ENCODE results near the gene CHCHD10.
"Not testable (repeated sequence)": the region's sequence is repeated elsewhere in the genome, so short reads cannot be mapped to it uniquely, and the experiment has no call there.

CHCHD10 gene

DNA sequence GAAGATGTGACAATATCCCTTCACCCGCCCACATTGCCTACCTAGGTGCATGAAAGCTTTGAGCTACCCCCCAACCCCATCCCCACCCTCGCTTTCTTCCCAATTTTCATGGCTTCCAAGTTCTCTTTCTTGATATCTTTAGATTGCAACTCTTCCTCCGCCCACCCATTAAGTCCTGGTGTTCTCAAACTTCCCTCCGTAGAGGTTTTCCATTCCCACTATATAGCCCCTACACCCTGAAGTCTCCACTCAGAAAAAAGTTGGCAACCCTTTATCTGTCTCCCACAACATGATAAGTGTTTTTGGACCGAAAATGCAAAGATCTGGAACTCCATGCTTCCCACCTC lies 17.4 kb downstream of the CHCHD10 start:
- no peak for DNase-seq (ENCODE audit: low spot score)

- no peak for DNase-seq (ENCODE audit: low spot score)
Observed at GRCh38 chr22:23749841-23750301, 17.9 kb downstream of the CHCHD10 start.

DNA sequence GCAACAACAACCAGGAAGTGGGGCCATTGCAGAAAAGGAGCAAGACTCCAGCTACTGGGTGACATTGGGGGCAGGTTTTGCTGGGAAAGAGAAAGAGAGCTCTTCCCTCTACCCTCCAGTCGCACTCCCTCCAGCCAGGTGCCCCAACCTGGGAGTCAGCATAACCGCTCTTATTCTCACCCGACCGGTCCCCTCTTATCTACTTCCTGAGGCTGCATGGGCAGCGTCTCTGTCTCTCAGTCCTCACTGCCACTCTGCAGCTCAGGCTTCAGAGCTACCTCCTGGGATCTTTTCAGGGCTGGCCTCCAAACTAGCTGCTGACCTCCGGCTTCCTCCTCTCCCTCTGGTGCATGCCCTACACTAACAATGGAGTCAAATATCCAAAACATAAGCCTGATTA lies 22.0 kb downstream of the CHCHD10 start:
- DNase-seq (ENCODE audit: low spot score) = no peak

GRCh38 chr22:23744485-23744884 lies 23.3 kb downstream of the CHCHD10 start:
- no peak for DNase-seq (ENCODE audit: low spot score)

- DNase-seq (ENCODE audit: low spot score) = no peak
Observed at GRCh38 chr22:23744001-23744400, 23.8 kb downstream of the CHCHD10 start.

DNA sequence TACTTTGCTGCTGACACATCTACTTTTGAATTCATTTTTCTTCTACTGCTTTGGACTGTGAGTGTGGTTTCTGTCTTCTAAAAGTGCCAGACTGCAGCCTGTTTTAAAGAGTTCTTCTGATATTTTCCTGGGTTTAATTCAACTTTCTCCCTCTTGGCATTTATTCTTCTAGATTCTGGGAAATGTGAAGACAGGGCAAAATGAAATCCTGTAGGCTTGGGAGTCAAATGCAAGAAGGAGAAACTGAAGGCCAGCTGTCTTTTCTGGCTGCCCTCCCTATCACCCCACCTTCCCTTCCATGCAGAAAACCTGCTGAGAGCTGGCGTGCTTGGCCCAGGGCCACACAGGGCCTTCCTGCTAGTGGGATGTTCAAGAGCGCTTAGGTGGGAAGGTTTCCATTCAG lies 24.5 kb downstream of the CHCHD10 start:
- DNase-seq (ENCODE audit: low spot score) = no peak

- DNase-seq (ENCODE audit: low spot score) = no peak
Observed at GRCh38 chr22:23742505-23743264, 25.1 kb downstream of the CHCHD10 start.

DNA sequence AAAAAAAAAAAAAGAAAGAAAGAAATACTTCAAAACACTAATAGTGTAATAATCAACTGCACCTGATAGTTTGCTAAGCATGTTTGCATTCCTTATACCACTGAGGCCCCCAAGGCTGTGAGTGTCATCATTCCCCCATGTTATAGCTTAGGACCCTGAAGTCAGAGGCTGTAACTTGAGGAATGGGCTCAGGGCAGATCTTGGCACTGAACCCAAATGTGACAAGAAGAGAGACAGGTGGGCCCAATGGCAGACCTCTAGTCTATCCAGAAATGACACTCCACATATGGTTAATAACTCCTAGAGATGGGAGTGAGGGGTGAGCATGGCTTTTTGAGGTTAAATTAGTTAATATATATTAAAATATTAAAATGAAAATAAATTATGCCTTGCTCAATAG lies 30.1 kb downstream of the CHCHD10 start:
- DNase-seq (ENCODE audit: low spot score) = no peak

DNA sequence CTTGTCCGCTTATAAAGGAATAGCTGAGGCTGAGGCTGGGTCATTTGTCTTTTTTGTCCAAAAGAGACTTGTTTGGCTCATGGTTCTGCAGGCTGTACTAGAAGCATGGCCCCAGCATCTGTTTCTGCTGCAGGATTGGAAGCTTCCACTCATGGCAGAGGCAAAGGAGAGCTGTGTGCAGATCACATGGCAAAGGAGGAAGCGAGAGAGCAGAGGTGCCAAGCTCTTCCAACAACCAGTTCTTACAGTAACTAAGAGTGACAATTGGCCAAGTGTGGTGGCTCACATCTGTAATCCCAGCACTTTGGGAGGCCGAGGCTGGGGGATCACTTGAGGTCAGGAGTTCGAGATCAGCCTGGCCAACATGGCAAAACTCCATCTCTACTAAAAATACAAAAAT lies 39.7 kb downstream of the CHCHD10 start:
- DNase-seq (ENCODE audit: low spot score) = not testable (repeated sequence)

DNA sequence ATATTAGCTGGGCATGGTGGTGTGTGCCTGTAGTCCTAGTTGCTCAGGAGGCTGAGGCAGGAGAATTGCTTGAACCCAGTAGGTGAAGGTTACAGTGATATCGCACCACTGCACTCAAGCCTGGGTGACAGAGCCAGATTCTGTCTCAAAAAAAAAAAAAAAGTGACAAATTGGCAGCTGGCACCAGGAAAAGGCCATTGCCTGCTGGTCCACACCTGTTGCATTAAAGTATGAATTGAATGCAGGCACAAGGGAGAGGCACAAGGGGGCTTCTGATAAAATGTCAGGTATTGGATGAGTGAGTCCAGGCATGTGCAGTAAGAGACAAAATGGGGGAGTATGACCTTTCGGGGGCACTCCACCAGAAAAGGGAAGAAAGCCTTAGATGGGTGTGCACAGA lies 45.0 kb downstream of the CHCHD10 start:
- DNase-seq (ENCODE audit: low spot score) = no peak

GRCh38 chr22:23722160-23722559 lies 45.6 kb downstream of the CHCHD10 start:
- DNase-seq (ENCODE audit: low spot score) = no peak

- DNase-seq (ENCODE audit: low spot score) = no peak
Observed at GRCh38 chr22:23720855-23721254, 46.9 kb downstream of the CHCHD10 start.

DNA sequence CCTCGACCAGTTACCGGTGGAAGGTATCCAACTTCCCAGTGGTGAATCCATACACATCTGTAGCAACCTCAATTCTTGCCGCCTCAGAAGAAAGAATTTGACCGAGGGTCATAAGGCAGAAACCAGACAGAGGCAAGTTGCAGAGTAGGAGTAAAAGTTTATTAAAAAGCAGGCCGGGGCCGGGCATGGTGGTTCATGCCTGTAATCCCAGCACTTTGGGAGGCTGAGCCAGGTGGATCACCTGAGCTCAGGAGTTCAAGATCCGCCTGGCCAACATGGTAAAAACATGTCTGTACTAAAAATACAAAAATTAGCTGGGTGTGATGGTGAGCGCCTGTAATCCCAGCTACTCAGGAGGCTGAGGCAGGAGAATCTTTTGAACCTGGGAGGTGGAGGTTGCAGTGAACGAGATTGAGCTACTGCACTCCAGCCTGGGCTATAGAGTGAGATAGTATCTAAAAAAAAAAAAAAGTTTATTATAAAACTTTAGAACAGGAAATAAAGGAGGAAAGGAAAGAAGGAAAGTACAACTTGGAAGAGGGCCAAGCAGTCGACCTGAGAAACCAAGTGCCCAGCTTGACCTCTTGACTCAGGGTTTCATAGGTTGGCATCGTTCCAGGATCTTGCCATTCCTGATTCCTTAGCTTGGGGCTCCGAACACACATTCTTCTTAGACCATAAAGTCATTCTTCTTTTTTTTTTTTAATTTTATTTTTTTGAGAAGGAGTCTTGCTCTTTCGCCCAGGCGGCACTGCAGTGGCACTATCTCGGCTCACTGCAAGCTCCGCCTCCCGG lies 49.2 kb downstream of the CHCHD10 start:
- no peak for DNase-seq (ENCODE audit: low spot score)

DNA sequence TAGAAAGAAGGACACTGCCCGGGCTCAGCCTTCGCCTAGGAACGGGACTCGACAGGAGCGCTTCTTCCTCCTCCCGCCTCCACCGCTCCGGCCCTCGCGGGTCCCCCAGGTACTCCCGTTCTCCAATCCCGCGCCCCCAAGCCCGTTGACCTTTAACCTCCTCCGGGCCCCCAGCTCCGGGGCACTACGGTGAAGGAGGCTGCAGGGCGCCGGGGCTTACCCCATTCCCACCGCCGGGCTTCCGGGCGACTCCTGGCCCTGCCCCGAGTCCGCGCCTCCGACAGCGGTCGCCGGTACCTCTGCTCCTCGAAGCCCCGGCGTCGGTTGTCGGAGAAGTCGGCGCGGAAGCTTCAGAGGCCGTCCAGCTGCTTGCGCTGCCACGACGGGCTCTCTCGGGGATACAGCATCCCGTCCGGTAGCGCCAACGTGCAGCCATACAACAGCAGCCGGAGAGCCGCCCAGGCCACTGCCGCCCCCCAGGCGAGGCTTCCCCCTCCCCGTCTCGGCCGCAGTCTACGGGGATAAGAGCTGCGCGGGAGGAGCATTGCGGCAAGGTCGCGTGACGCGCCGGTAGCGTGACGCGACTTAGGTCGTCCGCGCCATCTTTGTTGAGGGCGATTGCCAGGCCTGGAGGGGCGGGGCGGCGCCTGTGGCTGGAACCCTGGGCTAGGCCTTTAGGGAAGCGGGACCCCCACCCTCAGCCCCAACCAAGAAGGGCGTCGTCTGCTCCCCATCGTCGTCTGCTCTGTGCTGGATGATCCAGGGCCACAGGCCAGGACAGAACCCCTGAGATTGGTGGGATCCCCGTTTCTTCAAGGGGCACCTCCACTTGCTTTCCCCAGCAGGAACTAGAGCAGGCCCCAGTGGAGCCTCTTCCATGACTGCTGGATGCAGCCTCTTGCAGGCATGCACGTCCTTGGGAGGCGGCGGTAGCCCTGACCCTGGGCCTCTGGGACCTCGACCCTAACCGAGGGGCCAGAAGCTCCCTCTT lies 50.7 kb downstream of the CHCHD10 start:
- DNase-seq (ENCODE audit: low spot score) = peak; percentile 94
